Measurements from ENCODE around the gene DEFB113. TPM values are rescaled to one million over a fixed set of nuclear protein-coding genes. Genes with fewer than 3 reads are reported as not detected.

DEFB113 gene
- total and polyA plus RNA-seq, 2 of the 4 experiments (the other 2 are of a cell fraction): not detected

- H2BK5ac ChIP-seq (ENCODE audit: low read depth, low read length, poor library complexity, severe bottlenecking): no peak overlapping the region
- H3K9me1 ChIP-seq (ENCODE audit: insufficient read depth, low read length): no peaks in the 10 kb centered on the region
- no peaks in the 10 kb centered on the region for H4K20me1 ChIP-seq (ENCODE audit: insufficient read depth, low read length)
- ChIA-PET POLR2A (ENCODE audit: unreplicated experiment) (interaction anchor here (0.5 kb wide), 1 partner anchor 1882 kb away, joined by 3 read pairs; no protein-coding TSS in a partner anchor), CTCF (no interaction called here)
- no CpG with 5 or more reads among the region's 2 CpGs for WGBS, 2 experiments (ENCODE audit: extremely low coverage in 2 of 2, insufficient read length in 1 of 2)
- H3K9me3 ChIP-seq (ENCODE audit: control insufficient read depth, insufficient read depth, low read length): no peaks in the 10 kb centered on the region
- H3K4me2 ChIP-seq (ENCODE audit: low read depth, low read length): no peak overlapping the region
- H3K4me1 ChIP-seq (ENCODE audit: control insufficient read depth, insufficient read depth, low read length): no peaks in the 10 kb centered on the region
- no peak overlapping the region for H2BK15ac ChIP-seq (ENCODE audit: low read depth, low read length)
- no peak overlapping the region for H3K27ac ChIP-seq (ENCODE audit: insufficient read depth, low read length)
- TF ChIP-seq MAFK (IDR thresholded peaks at IDR 0.05; ENCODE audit: low read depth, low read length) (no peak), SMC3 (IDR thresholded peaks at IDR 0.05; ENCODE audit: low read depth, low read length) (no peak), NFE2L2 (IDR thresholded peaks at IDR 0.05; ENCODE audit: low read depth, low read length) (no peak), USF2 (IDR thresholded peaks at IDR 0.05; ENCODE audit: low read depth, low read length) (no peak), CHD1 (IDR thresholded peaks at IDR 0.05; ENCODE audit: low read depth, low read length) (no peak), FOS (IDR thresholded peaks at IDR 0.05; ENCODE audit: low read depth, low read length) (no peak), BHLHE40 (IDR thresholded peaks at IDR 0.05; ENCODE audit: low read depth, low read length) (no peak), RFX5 (IDR thresholded peaks at IDR 0.05; ENCODE audit: low read depth, low read length) (no peak), MAZ (IDR thresholded peaks at IDR 0.05; ENCODE audit: borderline replicate concordance, low read depth, low read length) (no peak), RAD21 (IDR thresholded peaks at IDR 0.05; ENCODE audit: low read length) (no peak), MXI1 (IDR thresholded peaks at IDR 0.05; ENCODE audit: borderline replicate concordance, low read depth, low read length) (no peak), RCOR1 (IDR thresholded peaks at IDR 0.05; ENCODE audit: insufficient replicate concordance, low read length) (no peak), POLR2A (IDR thresholded peaks at IDR 0.05; ENCODE audit: low read depth, low read length) (no peak)
- TF ChIP-seq, protein P1, sequence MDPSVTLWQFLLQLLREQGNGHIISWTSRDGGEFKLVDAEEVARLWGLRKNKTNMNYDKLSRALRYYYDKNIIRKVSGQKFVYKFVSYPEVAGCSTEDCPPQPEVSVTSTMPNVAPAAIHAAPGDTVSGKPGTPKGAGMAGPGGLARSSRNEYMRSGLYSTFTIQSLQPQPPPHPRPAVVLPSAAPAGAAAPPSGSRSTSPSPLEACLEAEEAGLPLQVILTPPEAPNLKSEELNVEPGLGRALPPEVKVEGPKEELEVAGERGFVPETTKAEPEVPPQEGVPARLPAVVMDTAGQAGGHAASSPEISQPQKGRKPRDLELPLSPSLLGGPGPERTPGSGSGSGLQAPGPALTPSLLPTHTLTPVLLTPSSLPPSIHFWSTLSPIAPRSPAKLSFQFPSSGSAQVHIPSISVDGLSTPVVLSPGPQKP (IDR thresholded peaks at IDR 0.05; ENCODE audit: borderline replicate concordance, low read depth, low read length): no peak
- TF ChIP-seq, protein P2, sequence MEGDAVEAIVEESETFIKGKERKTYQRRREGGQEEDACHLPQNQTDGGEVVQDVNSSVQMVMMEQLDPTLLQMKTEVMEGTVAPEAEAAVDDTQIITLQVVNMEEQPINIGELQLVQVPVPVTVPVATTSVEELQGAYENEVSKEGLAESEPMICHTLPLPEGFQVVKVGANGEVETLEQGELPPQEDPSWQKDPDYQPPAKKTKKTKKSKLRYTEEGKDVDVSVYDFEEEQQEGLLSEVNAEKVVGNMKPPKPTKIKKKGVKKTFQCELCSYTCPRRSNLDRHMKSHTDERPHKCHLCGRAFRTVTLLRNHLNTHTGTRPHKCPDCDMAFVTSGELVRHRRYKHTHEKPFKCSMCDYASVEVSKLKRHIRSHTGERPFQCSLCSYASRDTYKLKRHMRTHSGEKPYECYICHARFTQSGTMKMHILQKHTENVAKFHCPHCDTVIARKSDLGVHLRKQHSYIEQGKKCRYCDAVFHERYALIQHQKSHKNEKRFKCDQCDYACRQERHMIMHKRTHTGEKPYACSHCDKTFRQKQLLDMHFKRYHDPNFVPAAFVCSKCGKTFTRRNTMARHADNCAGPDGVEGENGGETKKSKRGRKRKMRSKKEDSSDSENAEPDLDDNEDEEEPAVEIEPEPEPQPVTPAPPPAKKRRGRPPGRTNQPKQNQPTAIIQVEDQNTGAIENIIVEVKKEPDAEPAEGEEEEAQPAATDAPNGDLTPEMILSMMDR (conservative IDR thresholded peaks at IDR 0.05; ENCODE audit: low read depth, low read length): no peak
- no peak overlapping the region for H3K18ac ChIP-seq (ENCODE audit: low read depth, low read length)
- H2BK20ac ChIP-seq (ENCODE audit: low read depth, low read length): no peak overlapping the region
- H3K27me3 ChIP-seq (ENCODE audit: control insufficient read depth, insufficient read depth, low read length): no peaks in the 10 kb centered on the region
- H3K14ac ChIP-seq (replicated peaks; ENCODE audit: low read depth, low read length): no peak overlapping the region
- no peak overlapping the region for H3K23ac ChIP-seq (ENCODE audit: low read depth, low read length)
- H3K79me1 ChIP-seq (ENCODE audit: low read depth in 1 of 2, low read length in 2 of 2): no peaks in the 10 kb centered on the region
- DNase-seq (no peak), ATAC-seq (ENCODE audit: low read depth) (no peak)
- no TSS peak for BruUV-seq (replicated peaks)
- no peak overlapping the region for H3K4ac ChIP-seq (ENCODE audit: low read depth, low read length)
- H3K36me3 ChIP-seq (ENCODE audit: control insufficient read depth, insufficient read depth, low read length): no peaks in the 10 kb centered on the region
- no peak overlapping the region for H4K5ac ChIP-seq (ENCODE audit: low read depth, low read length)
- no peak overlapping the region for H4K91ac ChIP-seq (ENCODE audit: insufficient read depth, low read depth, low read length)
- no peak overlapping the region for H2AFZ ChIP-seq (replicated peaks; ENCODE audit: low read length, poor library complexity)
- no peak overlapping the region for H4K8ac ChIP-seq (ENCODE audit: low read depth in 2 of 2, low read length in 2 of 2)
- in situ Hi-C loops (cut with MboI; ENCODE audit: low sequenced_read_pairs): no loop called here
- dilution Hi-C loops (cut with HindIII; ENCODE audit: low sequenced_read_pairs, unreplicated experiment): no loop called here
- H3K9ac ChIP-seq (ENCODE audit: low read depth, low read length): no peak overlapping the region
- no peak overlapping the region for H2AK5ac ChIP-seq (ENCODE audit: low read depth, low read length)
- intact Hi-C loops (cut with micrococcal nuclease): no loop called here
- H2BK120ac ChIP-seq (ENCODE audit: low read depth, low read length): no peak overlapping the region
- no peak overlapping the region for H3K56ac ChIP-seq (ENCODE audit: extremely low read depth, insufficient read depth, low read length)
- H2AK9ac ChIP-seq (replicated peaks; ENCODE audit: low read depth, low read length, poor library complexity): no peak overlapping the region
- no peak overlapping the region for H3K4me3 ChIP-seq (ENCODE audit: insufficient read depth, low read depth, low read length)
Measured at GRCh38 chr6:49950415-49950751, 19.0 kb downstream of the DEFB113 start.
